Trophoblast cell (in vitro differentiated cells and primary cell): ENCODE data around the gene CRTC1.

Experiments
- DNase-seq, 2 donors: peaks; one replicate each; pipeline ENCODE4 v3.0.0-alpha.2; 2016
- H2AFZ ChIP-seq: 2 replicates; pipeline ENCODE4 v1.6.1; 2013; ENCODE audit warnings: low read length, moderate library complexity, mild to moderate bottlenecking; ENCODE audit not compliant: insufficient read depth, poor library complexity
- H2AK5ac ChIP-seq: 2 replicates; pipeline ENCODE4 v1.6.1; 2013; ENCODE audit warnings: mild to moderate bottlenecking, low read length
- H2BK120ac ChIP-seq: 2 replicates; pipeline ENCODE4 v1.6.1; 2013; ENCODE audit warnings: low read length, mild to moderate bottlenecking, moderate library complexity; ENCODE audit not compliant: insufficient read depth, poor library complexity
- H2BK12ac ChIP-seq: 2 replicates; pipeline ENCODE4 v1.6.1; 2013; ENCODE audit warnings: mild to moderate bottlenecking, low read length, moderate library complexity
- H2BK5ac ChIP-seq: 2 replicates; pipeline ENCODE4 v1.6.1; 2013; ENCODE audit warnings: low read length, low read depth, moderate library complexity, mild to moderate bottlenecking; ENCODE audit not compliant: poor library complexity
- H3K14ac ChIP-seq: 2 replicates; pipeline ENCODE4 v1.6.1; 2013; ENCODE audit warnings: mild to moderate bottlenecking, low read length
- H3K18ac ChIP-seq: 2 replicates; pipeline ENCODE4 v1.6.1; 2013; ENCODE audit warnings: mild to moderate bottlenecking, low read length
- H3K23ac ChIP-seq: 2 replicates; pipeline ENCODE4 v1.6.1; 2013; ENCODE audit warnings: low read length
- H3K27ac ChIP-seq: 2 replicates; pipeline ENCODE4 v1.5.1; 2013; ENCODE audit warnings: low read depth, mild to moderate bottlenecking, inconsistent platforms, low read length, moderate library complexity
- H3K27me3 ChIP-seq: 2 replicates; pipeline ENCODE4 v1.6.1; 2013; ENCODE audit warnings: inconsistent platforms, mild to moderate bottlenecking, low read length, moderate library complexity; ENCODE audit not compliant: insufficient read depth
- H3K36me3 ChIP-seq, 2 experiments: 1 replicate in 1 of 2; 2 replicates in 1 of 2; pipeline ENCODE4 v1.6.1; 2013; ENCODE audit warnings: low read length in 2 of 2, mild to moderate bottlenecking in 2 of 2, moderate library complexity in 1 of 2; ENCODE audit not compliant: insufficient read depth in 2 of 2, control insufficient read depth in 1 of 2
- H3K4ac ChIP-seq: 2 replicates; pipeline ENCODE4 v1.6.1; 2013; ENCODE audit warnings: low read depth, mild to moderate bottlenecking, low read length, moderate library complexity
- H3K4me1 ChIP-seq, 2 experiments: 1 replicate in 1 of 2; 2 replicates in 1 of 2; pipeline ENCODE4 v1.6.1; 2013; ENCODE audit warnings: low read length in 2 of 2, mild to moderate bottlenecking in 2 of 2, moderate library complexity in 1 of 2; ENCODE audit not compliant: insufficient read depth in 2 of 2, control insufficient read depth in 1 of 2
- H3K4me2 ChIP-seq: 2 replicates; pipeline ENCODE4 v1.6.1; 2013; ENCODE audit warnings: inconsistent platforms, mild to moderate bottlenecking, low read length, moderate library complexity
- H3K4me3 ChIP-seq: 2 replicates; pipeline ENCODE4 v1.5.1; 2013; ENCODE audit warnings: mild to moderate bottlenecking, low read depth, low read length, inconsistent platforms
- H3K79me1 ChIP-seq: one replicate; pipeline ENCODE4 v1.6.1; 2013; ENCODE audit warnings: low read length
- H3K79me2 ChIP-seq: 2 replicates; pipeline ENCODE4 v1.6.1; 2013; ENCODE audit warnings: low read length, mild to moderate bottlenecking; ENCODE audit not compliant: control insufficient read depth, insufficient read depth, poor library complexity
- H3K9ac ChIP-seq: 2 replicates; pipeline ENCODE4 v1.6.1; 2013; ENCODE audit warnings: mild to moderate bottlenecking, low read length
- H3K9me3 ChIP-seq: 2 replicates; pipeline ENCODE4 v1.6.1; 2013; ENCODE audit warnings: low read depth, mild to moderate bottlenecking, control low read depth, inconsistent platforms, low read length; ENCODE audit not compliant: insufficient read depth
- H4K12ac ChIP-seq: 2 replicates; pipeline ENCODE4 v1.6.1; 2013; ENCODE audit warnings: low read depth, mild to moderate bottlenecking, low read length, moderate library complexity
- H4K8ac ChIP-seq: 2 replicates; pipeline ENCODE4 v1.6.1; 2013; ENCODE audit warnings: low read depth, mild to moderate bottlenecking, low read length, moderate library complexity
- H4K91ac ChIP-seq: one replicate; pipeline ENCODE4 v1.6.1; 2013; ENCODE audit warnings: low read depth, mild to moderate bottlenecking, low read length, moderate library complexity
- WGBS: extraction: QIAGEN DNeasy Blood & Tissue Kit; methylation state at CpG from one replicate; pipeline ENCODE4 v1.1.7; 2013; ENCODE audit warnings: missing lambda C conversion rate; ENCODE audit not compliant: insufficient read length, insufficient coverage; ENCODE audit errors: extremely low coverage; 5-methylcytosine and 5-hydroxymethylcytosine counted together

The CRTC1 gene

GRCh38 chr19:18636969-18637629, 46.4 kb upstream of the CRTC1 start, which contains the start of gene KLHL26:
KLHL26 (plus strand) TSS chr19:18637028; CDS start chr19:18637055, 27 bp downstream.
- H2BK12ac ChIP-seq: no peak within 1 kb of the TSS
- peaks cover 3% of the 10 kb centered on the region for H3K79me2 ChIP-seq
- peak within 1 kb of the TSS; percentile 59 for H3K14ac ChIP-seq
- peak within 1 kb of the TSS; percentile 47 for H4K12ac ChIP-seq
- H3K4me2 ChIP-seq: peak within 1 kb of the TSS; percentile 64
- no peak within 1 kb of the TSS for H3K27ac ChIP-seq
- no peak within 1 kb of the TSS for H2BK5ac ChIP-seq
- H2AFZ ChIP-seq: peak within 1 kb of the TSS; percentile 35
- H2BK120ac ChIP-seq: no peak within 1 kb of the TSS
- no peak within 1 kb of the TSS for H3K23ac ChIP-seq
- no peaks in the 10 kb centered on the region for H3K36me3 ChIP-seq
- no peaks in the 10 kb centered on the region for H3K27me3 ChIP-seq
- H3K9ac ChIP-seq: peak within 1 kb of the TSS; percentile 28
- peak within 1 kb of the TSS; percentile 51 for H2AK5ac ChIP-seq
- peaks cover 1% of the 10 kb centered on the region for H3K9me3 ChIP-seq
- H3K4me3 ChIP-seq: peak within 1 kb of the TSS; percentile 69
- peaks cover 3% of the 10 kb centered on the region for H3K79me1 ChIP-seq
- peak within 1 kb of the TSS; percentile 24 for H3K4ac ChIP-seq
- no CpG with 5 or more reads among the region's 47 CpGs for WGBS
- H3K18ac ChIP-seq: peak within 1 kb of the TSS; percentile 14
- peak within 1 kb of the TSS; percentile 19 for H4K91ac ChIP-seq
- H4K8ac ChIP-seq: peak within 1 kb of the TSS; percentile 77
- DNase-seq: no peak
- H3K4me1 ChIP-seq: peaks cover 8% of the 10 kb centered on the region in 2 experiments

- peak in 1 of 2 donors; percentile 47 for DNase-seq
- Histone ChIP-seq H3K79me1 (peaks cover 3% of the 10 kb centered on the region), H4K12ac (no peak overlapping the region), H2BK12ac (no peak overlapping the region), H3K9ac (no peak overlapping the region), H2BK120ac (no peak overlapping the region), H2AFZ (no peak overlapping the region), H2BK5ac (no peak overlapping the region), H3K14ac (no peak overlapping the region), H3K4me1 (peaks cover 8% of the 10 kb centered on the region in 2 experiments), H4K8ac (no peak overlapping the region), H3K4ac (no peak overlapping the region), H3K36me3 (no peaks in the 10 kb centered on the region), H4K91ac (no peak overlapping the region), H2AK5ac (no peak overlapping the region), H3K79me2 (peaks cover 3% of the 10 kb centered on the region), H3K27ac (no peak overlapping the region), H3K4me3 (no peak overlapping the region), H3K18ac (no peak overlapping the region), H3K27me3 (no peaks in the 10 kb centered on the region), H3K23ac (no peak overlapping the region), H3K9me3 (peaks cover 1% of the 10 kb centered on the region), H3K4me2 (no peak overlapping the region)
- no CpG with 5 or more reads among the region's 3 CpGs for WGBS
Measured at GRCh38 chr19:18637673-18638630, 45.5 kb upstream of the CRTC1 start.

GRCh38 chr19:18639706-18640243, 43.7 kb upstream of the CRTC1 start:
- no peak overlapping the region for H2BK12ac ChIP-seq
- no CpG with 5 or more reads among the region's 8 CpGs for WGBS

GRCh38 chr19:18644196-18645034, 39.1 kb upstream of the CRTC1 start:
- H4K91ac ChIP-seq: no peak overlapping the region
- DNase-seq: peak in 1 of 2 donors; percentile 11

More at GRCh38 chr19:18639706-18640243, 43.7 kb upstream of the CRTC1 start:
- Histone ChIP-seq H4K91ac (no peak overlapping the region), H3K9ac (no peak overlapping the region), H3K23ac (no peak overlapping the region), H3K79me1 (peaks cover 3% of the 10 kb centered on the region), H2BK120ac (no peak overlapping the region), H4K8ac (no peak overlapping the region), H3K18ac (no peak overlapping the region), H2AK5ac (no peak overlapping the region), H3K27me3 (no peaks in the 10 kb centered on the region), H3K4me1 (peaks cover 8% of the 10 kb centered on the region in 2 experiments), H3K36me3 (no peaks in the 10 kb centered on the region), H3K27ac (no peak overlapping the region), H3K14ac (no peak overlapping the region), H4K12ac (no peak overlapping the region), H2BK5ac (no peak overlapping the region), H3K4me2 (no peak overlapping the region), H3K4ac (no peak overlapping the region), H3K4me3 (no peak overlapping the region), H3K9me3 (no peaks in the 10 kb centered on the region), H3K79me2 (peaks cover 3% of the 10 kb centered on the region), H2AFZ (no peak overlapping the region)
- no peak for DNase-seq

More at GRCh38 chr19:18644196-18645034, 39.1 kb upstream of the CRTC1 start:
- H4K12ac ChIP-seq: no peak overlapping the region
- no peak overlapping the region for H2BK12ac ChIP-seq
- no CpG with 5 or more reads among the region's 15 CpGs for WGBS
- no peak overlapping the region for H2AK5ac ChIP-seq
- no peak overlapping the region for H4K8ac ChIP-seq
- H3K9ac ChIP-seq: no peak overlapping the region
- no peak overlapping the region for H3K18ac ChIP-seq
- no peaks in the 10 kb centered on the region for H3K36me3 ChIP-seq
- no peaks in the 10 kb centered on the region for H3K9me3 ChIP-seq
- H3K4me2 ChIP-seq: no peak overlapping the region
- no peaks in the 10 kb centered on the region for H3K79me1 ChIP-seq
- H2AFZ ChIP-seq: no peak overlapping the region
- no peak overlapping the region for H3K4ac ChIP-seq
- no peaks in the 10 kb centered on the region for H3K4me1 ChIP-seq
- H2BK120ac ChIP-seq: no peak overlapping the region
- no peaks in the 10 kb centered on the region for H3K79me2 ChIP-seq
- H3K27me3 ChIP-seq: no peaks in the 10 kb centered on the region
- no peak overlapping the region for H3K23ac ChIP-seq
- no peak overlapping the region for H3K4me3 ChIP-seq
- no peak overlapping the region for H3K27ac ChIP-seq
- no peak overlapping the region for H3K14ac ChIP-seq
- H2BK5ac ChIP-seq: no peak overlapping the region
